HEK293 (cell line): ENCODE measurements around the gene RFK.

Experiments used
- CTCF ChIP-seq: fragments of 450-650 bp; formaldehyde crosslinking; IDR thresholded peaks from 2 replicates; pipeline ENCODE4 v1.5.1; 2016; ENCODE audit warnings: missing biosample characterization, missing genetic modification characterization
- ZSCAN5A ChIP-seq: fragments of 450-650 bp; formaldehyde crosslinking; IDR thresholded peaks from 2 replicates; pipeline ENCODE4 v1.5.1; 2016; ENCODE audit warnings: missing biosample characterization, missing genetic modification characterization

GRCh38 chr9:76396597-76396996 lies 2.4 kb upstream of the RFK start:
- no peak for TF ChIP-seq CTCF (tag by site-specific recombination)
- TF ChIP-seq ZSCAN5A (tag by site-specific recombination), result no peak
